ENCODE data around the gene FXYD7.

DNA sequence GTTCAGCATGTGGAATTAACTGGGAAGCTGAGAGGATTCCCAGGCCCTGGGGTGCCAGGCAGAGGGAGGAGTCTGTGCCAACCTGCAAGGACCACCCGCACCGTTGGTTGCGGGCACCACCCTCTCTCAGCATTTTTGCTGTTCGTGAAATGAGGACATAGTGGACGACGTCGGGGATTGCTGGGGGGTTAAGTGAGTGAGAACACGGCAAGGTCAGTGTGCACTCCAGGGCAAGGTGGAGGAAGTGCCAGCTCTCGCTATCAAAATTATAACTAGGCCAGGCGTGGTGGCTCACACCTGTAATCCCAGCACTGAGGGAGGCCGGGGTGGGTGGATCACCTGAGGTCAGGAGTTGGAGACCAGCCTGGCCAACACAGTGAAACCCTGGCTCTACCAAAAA is 25.3 kb upstream of the FXYD7 start:
- TF ChIP-seq, protein P1, sequence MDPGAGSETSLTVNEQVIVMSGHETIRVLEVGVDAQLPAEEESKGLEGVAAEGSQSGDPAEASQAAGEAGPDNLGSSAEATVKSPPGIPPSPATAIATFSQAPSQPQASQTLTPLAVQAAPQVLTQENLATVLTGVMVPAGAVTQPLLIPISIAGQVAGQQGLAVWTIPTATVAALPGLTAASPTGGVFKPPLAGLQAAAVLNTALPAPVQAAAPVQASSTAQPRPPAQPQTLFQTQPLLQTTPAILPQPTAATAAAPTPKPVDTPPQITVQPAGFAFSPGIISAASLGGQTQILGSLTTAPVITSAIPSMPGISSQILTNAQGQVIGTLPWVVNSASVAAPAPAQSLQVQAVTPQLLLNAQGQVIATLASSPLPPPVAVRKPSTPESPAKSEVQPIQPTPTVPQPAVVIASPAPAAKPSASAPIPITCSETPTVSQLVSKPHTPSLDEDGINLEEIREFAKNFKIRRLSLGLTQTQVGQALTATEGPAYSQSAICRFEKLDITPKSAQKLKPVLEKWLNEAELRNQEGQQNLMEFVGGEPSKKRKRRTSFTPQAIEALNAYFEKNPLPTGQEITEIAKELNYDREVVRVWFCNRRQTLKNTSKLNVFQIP (CRISPR knock-in tag; IDR thresholded peaks at IDR 0.05; ENCODE audit: borderline replicate concordance, low read depth) = no peak
- TF ChIP-seq ZNF8 (CRISPR knock-in tag; IDR thresholded peaks at IDR 0.05) = no peak
- no peak for TF ChIP-seq ARNTL (CRISPR knock-in tag; IDR thresholded peaks at IDR 0.05; ENCODE audit: borderline replicate concordance, low read depth)
- no peak for TF ChIP-seq TCF4 (CRISPR knock-in tag; IDR thresholded peaks at IDR 0.05; ENCODE audit: borderline replicate concordance)
- no peak for TF ChIP-seq RARB (CRISPR knock-in tag; IDR thresholded peaks at IDR 0.05)
- TF ChIP-seq, protein P2, sequence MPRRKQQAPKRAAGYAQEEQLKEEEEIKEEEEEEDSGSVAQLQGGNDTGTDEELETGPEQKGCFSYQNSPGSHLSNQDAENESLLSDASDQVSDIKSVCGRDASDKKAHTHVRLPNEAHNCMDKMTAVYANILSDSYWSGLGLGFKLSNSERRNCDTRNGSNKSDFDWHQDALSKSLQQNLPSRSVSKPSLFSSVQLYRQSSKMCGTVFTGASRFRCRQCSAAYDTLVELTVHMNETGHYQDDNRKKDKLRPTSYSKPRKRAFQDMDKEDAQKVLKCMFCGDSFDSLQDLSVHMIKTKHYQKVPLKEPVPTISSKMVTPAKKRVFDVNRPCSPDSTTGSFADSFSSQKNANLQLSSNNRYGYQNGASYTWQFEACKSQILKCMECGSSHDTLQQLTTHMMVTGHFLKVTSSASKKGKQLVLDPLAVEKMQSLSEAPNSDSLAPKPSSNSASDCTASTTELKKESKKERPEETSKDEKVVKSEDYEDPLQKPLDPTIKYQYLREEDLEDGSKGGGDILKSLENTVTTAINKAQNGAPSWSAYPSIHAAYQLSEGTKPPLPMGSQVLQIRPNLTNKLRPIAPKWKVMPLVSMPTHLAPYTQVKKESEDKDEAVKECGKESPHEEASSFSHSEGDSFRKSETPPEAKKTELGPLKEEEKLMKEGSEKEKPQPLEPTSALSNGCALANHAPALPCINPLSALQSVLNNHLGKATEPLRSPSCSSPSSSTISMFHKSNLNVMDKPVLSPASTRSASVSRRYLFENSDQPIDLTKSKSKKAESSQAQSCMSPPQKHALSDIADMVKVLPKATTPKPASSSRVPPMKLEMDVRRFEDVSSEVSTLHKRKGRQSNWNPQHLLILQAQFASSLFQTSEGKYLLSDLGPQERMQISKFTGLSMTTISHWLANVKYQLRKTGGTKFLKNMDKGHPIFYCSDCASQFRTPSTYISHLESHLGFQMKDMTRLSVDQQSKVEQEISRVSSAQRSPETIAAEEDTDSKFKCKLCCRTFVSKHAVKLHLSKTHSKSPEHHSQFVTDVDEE (CRISPR knock-in tag; IDR thresholded peaks at IDR 0.05) = no peak
- no peak for TF ChIP-seq TOX (CRISPR knock-in tag; IDR thresholded peaks at IDR 0.05; ENCODE audit: borderline replicate concordance)
- TF ChIP-seq ZC3H10 (CRISPR knock-in tag; IDR thresholded peaks at IDR 0.05) = no peak
- TF ChIP-seq, protein P3, sequence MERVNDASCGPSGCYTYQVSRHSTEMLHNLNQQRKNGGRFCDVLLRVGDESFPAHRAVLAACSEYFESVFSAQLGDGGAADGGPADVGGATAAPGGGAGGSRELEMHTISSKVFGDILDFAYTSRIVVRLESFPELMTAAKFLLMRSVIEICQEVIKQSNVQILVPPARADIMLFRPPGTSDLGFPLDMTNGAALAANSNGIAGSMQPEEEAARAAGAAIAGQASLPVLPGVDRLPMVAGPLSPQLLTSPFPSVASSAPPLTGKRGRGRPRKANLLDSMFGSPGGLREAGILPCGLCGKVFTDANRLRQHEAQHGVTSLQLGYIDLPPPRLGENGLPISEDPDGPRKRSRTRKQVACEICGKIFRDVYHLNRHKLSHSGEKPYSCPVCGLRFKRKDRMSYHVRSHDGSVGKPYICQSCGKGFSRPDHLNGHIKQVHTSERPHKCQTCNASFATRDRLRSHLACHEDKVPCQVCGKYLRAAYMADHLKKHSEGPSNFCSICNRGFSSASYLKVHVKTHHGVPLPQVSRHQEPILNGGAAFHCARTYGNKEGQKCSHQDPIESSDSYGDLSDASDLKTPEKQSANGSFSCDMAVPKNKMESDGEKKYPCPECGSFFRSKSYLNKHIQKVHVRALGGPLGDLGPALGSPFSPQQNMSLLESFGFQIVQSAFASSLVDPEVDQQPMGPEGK (CRISPR knock-in tag; IDR thresholded peaks at IDR 0.05; ENCODE audit: borderline replicate concordance) = no peak
- no peak for TF ChIP-seq ZFP30 (CRISPR knock-in tag; IDR thresholded peaks at IDR 0.05)
- no peak for TF ChIP-seq ZNF70 (CRISPR knock-in tag; IDR thresholded peaks at IDR 0.05)
- no peak for TF ChIP-seq ZFP3 (CRISPR knock-in tag; IDR thresholded peaks at IDR 0.05)
- TF ChIP-seq ZNF565 (CRISPR knock-in tag; conservative IDR thresholded peaks at IDR 0.05; ENCODE audit: low read depth) = no peak
